GM18870 (cell line): ENCODE data around the gene CLEC18C.
"Not testable (repeated sequence)": the region's sequence is repeated elsewhere in the genome, so short reads cannot be mapped to it uniquely, and the experiment has no call there.

Experiments used
- ATAC-seq: cut with Tn5 transposase; IDR thresholded peaks from one replicate; pipeline ENCODE4 v1.9.1; 2021; ENCODE audit warnings: moderate library complexity; ENCODE audit not compliant: unreplicated experiment

The CLEC18C gene

GRCh38 chr16:70173212-70173837 lies at the start of gene CLEC18C:
Gene CLEC18C, plus strand, starts transcription at chr16:70173787. Its CDS starts 492 bp downstream, at chr16:70174279.
- not testable (repeated sequence) for ATAC-seq

DNA sequence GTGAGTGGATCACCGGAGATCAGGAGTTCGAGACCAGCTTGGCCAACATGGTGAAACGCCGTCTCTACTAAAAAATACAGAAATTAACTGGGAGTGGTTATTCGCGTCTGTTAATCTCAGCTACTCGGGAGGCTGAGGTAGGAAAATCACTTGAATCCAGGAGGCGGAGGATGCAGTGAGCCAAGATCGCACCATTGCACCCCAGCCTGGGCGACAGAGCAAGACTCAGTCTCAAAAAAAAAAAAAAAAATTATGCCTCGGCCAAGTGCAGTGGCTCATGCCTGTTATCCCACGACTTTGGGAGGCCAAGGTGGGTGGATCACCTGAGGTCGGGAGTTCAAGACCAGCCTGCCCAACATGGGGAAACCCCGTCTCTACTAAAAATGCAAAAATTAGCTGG lies 49.8 kb upstream of the CLEC18C start:
- not testable (repeated sequence) for ATAC-seq

- ATAC-seq: not testable (repeated sequence)
Measured at GRCh38 chr16:70126226-70126625, 47.4 kb upstream of the CLEC18C start.

DNA sequence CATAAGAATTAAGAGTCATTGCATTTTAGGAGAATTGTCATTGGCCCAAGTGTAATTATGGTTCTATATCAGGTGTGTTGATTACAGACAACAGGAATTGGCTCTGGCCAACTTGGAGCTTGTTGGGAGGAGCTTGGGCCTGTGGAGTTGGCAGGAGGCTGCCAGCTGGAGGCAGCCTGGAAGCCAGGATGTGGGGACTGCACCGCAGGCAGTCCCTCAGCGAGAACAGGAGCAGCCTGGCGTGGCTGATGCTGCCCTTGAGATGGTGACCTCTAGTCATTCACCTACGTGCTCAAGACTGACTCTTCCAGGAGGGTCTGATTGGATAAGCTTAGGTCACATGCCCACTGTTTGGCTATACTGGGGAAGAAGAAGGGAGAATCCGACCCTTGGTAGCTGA lies 45.9 kb upstream of the CLEC18C start:
- not testable (repeated sequence) for ATAC-seq

GRCh38 chr16:70128844-70129243 lies 44.7 kb upstream of the CLEC18C start:
- not testable (repeated sequence) for ATAC-seq

- not testable (repeated sequence) for ATAC-seq
Measured at GRCh38 chr16:70135796-70136195, 37.8 kb upstream of the CLEC18C start.

DNA sequence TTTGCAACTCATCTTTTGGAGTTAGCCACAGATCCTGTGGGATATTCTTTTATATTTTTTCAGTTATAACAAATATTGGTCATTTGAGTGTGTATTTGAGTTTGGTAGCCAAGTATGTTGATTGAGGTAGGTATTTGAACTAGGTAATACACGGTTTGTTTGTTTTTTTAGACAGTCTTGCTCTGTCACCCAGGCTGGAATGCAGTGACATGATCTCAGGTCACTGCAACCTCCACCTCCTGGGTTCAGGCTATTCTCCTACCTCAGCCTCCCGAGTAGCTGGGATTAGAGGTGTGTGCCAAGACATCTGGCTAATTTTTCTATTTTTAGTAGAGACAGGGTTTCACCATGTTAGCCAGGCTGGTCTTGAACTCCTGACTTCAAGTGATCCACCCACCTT lies 37.0 kb upstream of the CLEC18C start:
- not testable (repeated sequence) for ATAC-seq

GRCh38 chr16:70142739-70143138 lies 30.8 kb upstream of the CLEC18C start:
- ATAC-seq: not testable (repeated sequence)

DNA sequence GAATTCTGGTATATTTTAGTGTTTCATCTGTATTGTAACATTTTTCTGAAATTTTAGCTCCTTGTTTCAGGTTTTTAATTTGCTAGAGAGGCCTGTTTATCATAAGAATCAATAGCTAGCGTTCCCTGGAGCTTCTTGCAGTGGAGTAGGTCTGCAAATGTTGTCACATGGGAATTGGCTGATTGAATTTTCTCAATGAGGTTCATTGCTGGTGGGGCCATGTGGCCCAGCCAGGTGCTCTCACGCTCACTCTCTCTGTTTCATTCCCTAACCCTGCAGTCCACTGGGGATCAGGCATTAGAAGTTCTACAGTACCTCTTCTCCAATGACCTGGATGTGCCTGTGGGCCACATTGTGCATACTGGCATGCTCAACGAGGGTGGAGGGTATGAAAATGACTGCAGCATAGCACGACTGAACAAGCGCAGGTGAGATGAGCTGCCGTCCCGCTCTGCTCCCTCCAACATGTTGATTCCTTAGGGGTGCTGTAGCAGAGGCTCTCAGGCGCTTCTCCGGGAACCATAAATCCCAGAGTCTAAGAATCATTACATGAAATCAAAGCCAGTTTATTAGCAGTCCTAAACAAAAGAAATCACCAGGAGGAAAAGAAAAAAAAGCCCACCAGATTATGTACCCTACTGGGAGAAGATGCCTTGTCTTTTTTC lies 30.2 kb upstream of the CLEC18C start:
- ATAC-seq: not testable (repeated sequence)

GRCh38 chr16:70147853-70148252 lies 25.7 kb upstream of the CLEC18C start:
- not testable (repeated sequence) for ATAC-seq

DNA sequence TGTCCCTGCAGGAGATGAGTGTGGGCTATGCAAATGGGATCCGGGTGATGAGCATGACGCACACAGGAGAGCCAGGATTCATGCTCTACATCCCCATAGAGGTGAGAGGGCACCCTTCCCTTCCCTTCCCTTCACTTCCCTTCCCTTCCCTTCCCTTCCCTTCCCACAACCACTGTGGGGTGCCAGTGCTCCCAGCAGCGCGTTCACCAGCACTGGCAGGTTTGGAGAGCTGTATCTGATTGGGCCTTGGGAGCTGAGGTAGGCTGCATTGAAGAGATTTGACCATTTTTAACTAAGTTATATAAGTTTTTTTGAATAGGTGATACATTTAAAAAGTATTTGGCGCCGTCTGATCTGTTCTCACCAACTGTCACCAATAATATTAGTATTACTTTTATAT lies 25.1 kb upstream of the CLEC18C start:
- not testable (repeated sequence) for ATAC-seq

DNA sequence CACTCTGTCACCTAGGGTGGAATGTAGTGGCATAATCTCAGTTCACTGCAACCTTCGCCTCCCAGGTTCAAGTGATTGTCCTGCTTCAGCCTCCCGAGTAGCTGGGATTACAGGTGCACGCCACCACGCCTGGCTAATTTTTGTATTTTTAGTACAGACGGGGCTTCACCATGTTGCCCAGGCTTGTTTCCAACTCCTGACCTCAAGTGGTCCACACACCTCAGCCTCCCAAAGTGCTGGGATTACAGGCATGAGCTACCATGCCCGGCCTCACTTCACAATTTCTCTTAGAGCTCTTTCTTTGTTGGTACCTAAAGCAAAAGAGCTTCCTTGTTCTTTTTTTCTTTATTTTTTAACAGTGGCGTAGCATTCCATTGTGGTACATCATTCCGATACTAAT lies 24.3 kb upstream of the CLEC18C start:
- ATAC-seq: not testable (repeated sequence)

DNA sequence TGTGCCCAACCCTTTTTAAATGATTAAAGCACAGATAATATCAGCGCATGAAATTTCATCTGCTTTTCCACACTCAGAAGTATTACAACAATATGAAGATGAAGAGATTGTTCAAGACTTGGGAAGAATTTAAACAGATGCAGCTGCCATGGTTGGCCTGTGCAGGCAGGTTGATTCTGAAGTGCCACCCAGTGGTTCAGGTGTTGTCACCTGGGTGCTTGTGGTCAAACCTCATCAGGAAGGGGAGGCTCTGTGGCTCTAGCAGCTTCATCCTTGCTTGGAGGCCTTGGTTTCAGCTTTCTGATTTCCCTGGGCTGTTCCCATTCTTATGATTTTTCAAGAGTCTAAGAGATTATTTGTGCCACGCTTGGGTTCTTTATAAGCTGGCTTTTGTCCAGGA lies 22.2 kb upstream of the CLEC18C start:
- ATAC-seq: no peak

GRCh38 chr16:70151941-70152509 lies 21.6 kb upstream of the CLEC18C start:
- no peak for ATAC-seq

GRCh38 chr16:70152578-70153302 lies 20.8 kb upstream of the CLEC18C start:
- ATAC-seq: no peak

DNA sequence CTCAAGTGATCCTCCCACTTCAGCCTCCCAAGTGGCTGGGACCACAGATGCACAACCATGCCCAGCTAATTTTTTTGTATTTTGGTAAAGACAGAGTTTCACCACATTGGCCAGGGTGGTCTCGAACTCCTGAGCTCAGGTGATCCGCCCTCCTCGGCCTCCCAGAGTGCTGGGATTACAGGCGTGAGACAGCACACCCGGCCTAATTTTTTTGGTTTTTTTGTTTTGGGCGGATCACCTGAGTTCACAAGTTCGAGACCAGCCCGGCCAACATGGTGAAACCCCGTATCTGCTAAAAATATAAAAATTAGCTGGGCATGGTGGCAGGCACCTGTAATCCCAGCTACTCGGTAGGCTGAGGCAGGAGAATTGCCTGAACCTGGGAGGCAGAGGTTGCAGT lies 18.9 kb upstream of the CLEC18C start:
- ATAC-seq: not testable (repeated sequence)

GRCh38 chr16:70156207-70156978 lies 17.2 kb upstream of the CLEC18C start:
- ATAC-seq: no peak

DNA sequence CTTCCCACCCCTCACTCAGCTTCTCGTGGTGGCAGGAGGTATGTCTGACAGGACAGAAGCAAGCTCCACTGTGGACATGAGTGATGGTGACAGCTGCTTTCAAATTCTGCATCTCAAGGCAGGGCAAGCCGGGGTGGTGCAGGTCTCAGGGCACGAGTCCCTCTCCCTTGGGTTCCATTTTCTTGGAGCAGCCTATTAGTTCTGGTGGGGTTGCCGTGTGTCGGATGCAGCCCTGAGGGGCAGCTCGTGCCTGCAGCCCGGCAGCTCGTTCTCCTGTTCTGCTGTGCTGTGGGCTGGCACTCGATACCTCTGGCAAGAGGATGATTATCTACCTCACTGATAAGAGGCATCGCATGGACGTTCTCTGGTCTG lies 16.5 kb upstream of the CLEC18C start:
- no peak for ATAC-seq

- ATAC-seq: no peak
Measured at GRCh38 chr16:70157477-70158260, 15.9 kb upstream of the CLEC18C start.
